DND-41 (cell line): ENCODE measurements around the gene SLC2A4RG.

Experiments used
- ATAC-seq: fragments of 200-7000 bp; cut with Tn5 transposase; 3 replicates; pipeline ENCODE4 v1.9.1; 2021; ENCODE audit warnings: low read depth; ENCODE audit not compliant: insufficient read depth
- DNase-seq: peaks from one replicate; pipeline ENCODE4 v3.0.0-alpha.2; 2020
- H2AFZ ChIP-seq: 2 replicates; pipeline ENCODE4 v1.6.0; 2012; ENCODE audit warnings: low read depth, low read length
- H3K27ac ChIP-seq: 2 replicates; pipeline ENCODE4 v1.5.1; 2012; ENCODE audit warnings: low read length, inconsistent platforms
- H3K27me3 ChIP-seq: fragments of 200-600 bp; sonication (generic); 2 replicates; pipeline ENCODE4 v1.6.0; 2012; ENCODE audit warnings: low read length, mild to moderate bottlenecking, inconsistent platforms; ENCODE audit not compliant: insufficient read depth, poor library complexity
- H3K36me3 ChIP-seq: 2 replicates; pipeline ENCODE4 v1.5.1; 2012; ENCODE audit warnings: low read length, inconsistent platforms; ENCODE audit not compliant: insufficient read depth
- H3K4me1 ChIP-seq: 2 replicates; pipeline ENCODE4 v1.5.1; 2012; ENCODE audit warnings: mild to moderate bottlenecking, low read length; ENCODE audit not compliant: insufficient read depth
- H3K4me2 ChIP-seq: 2 replicates; pipeline ENCODE4 v1.6.0; 2012; ENCODE audit warnings: mild to moderate bottlenecking, moderate library complexity, low read length, inconsistent platforms; ENCODE audit not compliant: insufficient read depth
- H3K4me3 ChIP-seq, 2 experiments: fragments of 200-600 bp in 1 of 2; shearing (Covaris generic) in 1 of 2; 2 replicates each; pipeline ENCODE4 v1.5.1; 2012 to 2016; ENCODE audit warnings: inconsistent platforms in 2 of 2, low read length in 2 of 2, mild to moderate bottlenecking in 2 of 2, low read depth in 1 of 2, moderate library complexity in 1 of 2
- H3K79me2 ChIP-seq: 2 replicates; pipeline ENCODE4 v1.6.0; 2012; ENCODE audit warnings: low read length, inconsistent platforms; ENCODE audit not compliant: insufficient read depth
- H3K9ac ChIP-seq: 2 replicates; pipeline ENCODE4 v1.6.0; 2012; ENCODE audit warnings: low read depth, mild to moderate bottlenecking, inconsistent platforms, low read length, moderate library complexity
- H3K9me3 ChIP-seq: 2 replicates; pipeline ENCODE4 v1.5.1; 2012; ENCODE audit warnings: low read length, moderate library complexity, mild to moderate bottlenecking, inconsistent platforms; ENCODE audit not compliant: insufficient read depth, severe bottlenecking
- H4K20me1 ChIP-seq: 2 replicates; pipeline ENCODE4 v1.6.0; 2012; ENCODE audit warnings: low read length; ENCODE audit not compliant: insufficient read depth
- CTCF ChIP-seq: IDR thresholded peaks from 2 replicates; pipeline ENCODE4 v1.5.1; 2012; ENCODE audit warnings: borderline replicate concordance, low read length, moderate library complexity, mild to moderate bottlenecking; ENCODE audit not compliant: poor library complexity, severe bottlenecking; ENCODE audit errors: extremely low read depth
- EZH2 ChIP-seq: IDR thresholded peaks from 3 replicates; pipeline ENCODE4 v1.6.1; 2012; ENCODE audit warnings: borderline replicate concordance, low read depth, mild to moderate bottlenecking, moderate library complexity, low read length, inconsistent platforms; ENCODE audit not compliant: severe bottlenecking

The SLC2A4RG gene

GRCh38 chr20:63696306-63696627 lies 43.3 kb upstream of the SLC2A4RG start:
- ATAC-seq (peak; percentile 53), DNase-seq (peak; percentile 59)
- H3K4me2 ChIP-seq = no peak overlapping the region
- H3K9me3 ChIP-seq = no peaks in the 10 kb centered on the region
- peaks cover 64% of the 10 kb centered on the region for H3K36me3 ChIP-seq
- H3K4me3 ChIP-seq = no peak overlapping the region
- H3K9ac ChIP-seq = no peak overlapping the region
- peaks cover 37% of the 10 kb centered on the region for H4K20me1 ChIP-seq
- H3K27me3 ChIP-seq = no peaks in the 10 kb centered on the region
- no peaks in the 10 kb centered on the region for H3K4me1 ChIP-seq
- no peaks in the 10 kb centered on the region for H3K79me2 ChIP-seq
- TF ChIP-seq CTCF (no peak), EZH2 (no peak)
- no peak overlapping the region for H2AFZ ChIP-seq
- 0 out of 2 replicates have a peak overlapping the region, but pooled peaks have one; percentile 32 for H3K27ac ChIP-seq

GRCh38 chr20:63696628-63697356 lies 42.8 kb upstream of the SLC2A4RG start, which contains the start of gene TNFRSF6B:
Gene TNFRSF6B (plus strand): TSS chr20:63696652. CDS start chr20:63696768, 116 bp downstream.
- Histone ChIP-seq H3K36me3 (peaks cover 59% of the 10 kb centered on the region), H3K4me1 (no peaks in the 10 kb centered on the region), H2AFZ (no peak within 1 kb of the TSS), H3K4me2 (no peak within 1 kb of the TSS), H3K79me2 (no peaks in the 10 kb centered on the region), H3K27me3 (no peaks in the 10 kb centered on the region), H3K9ac (no peak within 1 kb of the TSS), H4K20me1 (peaks cover 38% of the 10 kb centered on the region), H3K27ac (0 out of 2 replicates have a peak within 1 kb of the TSS, but pooled peaks have one; percentile 32), H3K4me3 (no peak within 1 kb of the TSS), H3K9me3 (no peaks in the 10 kb centered on the region)
- ATAC-seq (peak; percentile 3), DNase-seq (no peak)
- TF ChIP-seq CTCF (no peak), EZH2 (no peak)

- Histone ChIP-seq H3K4me2 (no peak overlapping the region), H3K4me3 (no peak overlapping the region), H3K79me2 (no peaks in the 10 kb centered on the region), H3K4me1 (no peaks in the 10 kb centered on the region), H2AFZ (no peak overlapping the region), H3K36me3 (peaks cover 59% of the 10 kb centered on the region), H4K20me1 (peaks cover 40% of the 10 kb centered on the region), H3K9ac (no peak overlapping the region), H3K27ac (no peak overlapping the region), H3K9me3 (no peaks in the 10 kb centered on the region), H3K27me3 (no peaks in the 10 kb centered on the region)
- no peak for DNase-seq
- peak; percentile 10 for ATAC-seq
- no peak for TF ChIP-seq CTCF
- no peak for TF ChIP-seq EZH2
Measured at GRCh38 chr20:63697357-63697867, 42.2 kb upstream of the SLC2A4RG start.
